ENCODE data around the gene ARRDC2.

- TF ChIP-seq EZH2phosphoT487 (conservative IDR thresholded peaks at IDR 0.05; ENCODE audit: low read length) = no peak
- no peak for TF ChIP-seq CTCF (IDR thresholded peaks at IDR 0.05; ENCODE audit: insufficient read depth, low read length, poor library complexity, severe bottlenecking)
Measured at GRCh38 chr19:17969096-17969792, 38.7 kb upstream of the ARRDC2 start.

Data from SU-DHL-6 (cell line).